ENCODE results near the gene ACSM2B. TPM values are rescaled to one million over a fixed set of nuclear protein-coding genes. Genes with fewer than 3 reads are reported as not detected.
A peak's percentile ranks its signal among the peaks of the same experiment; 100 is the strongest.
"Not testable (repeated sequence)": the region's sequence is repeated elsewhere in the genome, so short reads cannot be mapped to it uniquely, and the experiment has no call there.

Gene ACSM2B
- total RNA-seq, 2 donors from 2014 or later = not detected

- ATAC-seq (no peak), DNase-seq (ENCODE audit: low spot score in 2 of 2) (no peak)
- H3K27ac Mint-ChIP-seq = no peak overlapping the region
- no peaks in the 10 kb centered on the region for H3K36me3 Mint-ChIP-seq
- H3K9me3 Mint-ChIP-seq = peaks cover 8 to 12% of the 10 kb centered on the region in 2 donors
These were observed 71.7 kb downstream of the ACSM2B start for GRCh38 chr16:20504418-20504817.

GRCh38 chr16:20491448-20491847 is 84.7 kb downstream of the ACSM2B start:
- H3K27ac Mint-ChIP-seq; H3K36me3 Mint-ChIP-seq; H3K9me3 Mint-ChIP-seq; DNase-seq (ENCODE audit: low spot score in 2 of 2); ATAC-seq: not testable (repeated sequence)

DNA sequence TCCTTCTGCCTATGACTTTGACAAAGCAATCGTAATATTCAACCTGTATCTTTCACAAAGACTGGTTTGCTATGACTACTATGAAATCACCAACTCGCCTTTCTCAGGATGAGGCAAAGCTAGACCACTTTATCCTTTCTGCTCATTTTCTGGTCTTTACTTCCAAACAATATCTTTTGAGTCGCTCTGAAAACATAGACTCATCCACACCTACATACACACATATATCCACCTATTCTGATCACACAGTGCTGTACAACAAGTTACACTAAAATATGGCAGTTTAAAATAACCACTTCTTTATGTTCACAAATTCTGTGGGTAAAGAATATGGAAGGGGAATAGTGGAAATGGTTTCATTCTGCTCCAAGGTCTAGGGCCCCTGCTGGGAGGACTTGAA is 85.2 kb downstream of the ACSM2B start:
- H3K9me3 Mint-ChIP-seq; DNase-seq (ENCODE audit: low spot score in 2 of 2); H3K36me3 Mint-ChIP-seq; H3K27ac Mint-ChIP-seq: not testable (repeated sequence)
- ATAC-seq = peak in 1 of 2 donors; percentile 52

Other genes with a start within 250 kb of the ACSM2B start
- gene GP2, start 248.9 kb downstream of the ACSM2B start, total RNA-seq = not detected
- gene UMOD, start 223.7 kb downstream of the ACSM2B start, total RNA-seq = not detected
- not detected for gene PDILT, start 171.6 kb downstream of the ACSM2B start, total RNA-seq
- gene ACSM5, start 166.8 kb downstream of the ACSM2B start, total RNA-seq = not detected
- not detected for gene ACSM2A, start 124.8 kb downstream of the ACSM2B start, total RNA-seq
- under 1 TPM; 0.31 to 0.55 TPM for gene ACSM1, start 121.3 kb upstream of the ACSM2B start, total RNA-seq
- 10 to 100 TPM; 40.4 to 42.5 TPM for gene THUMPD1, start 165.5 kb upstream of the ACSM2B start, total RNA-seq
- 10 to 100 TPM; 18.1 to 55.0 TPM for gene ACSM3, start 187.6 kb upstream of the ACSM2B start, total RNA-seq
- gene ERI2, start 230.1 kb upstream of the ACSM2B start, total RNA-seq = 10 to 100 TPM; 19.6 to 36.2 TPM
- gene REXO5, start 230.2 kb upstream of the ACSM2B start, total RNA-seq = 10 to 100 TPM; 18.5 to 18.9 TPM